SH-SY5Y (cell line): ENCODE data around the gene CNP.

ENCODE experiments used
- GATA2 ChIP-seq: IDR thresholded peaks from 2 replicates; pipeline ENCODE4 v1.6.1; 2011; ENCODE audit warnings: mild to moderate bottlenecking, low read depth, low read length
- GATA3 ChIP-seq: IDR thresholded peaks from 2 replicates; pipeline ENCODE4 v1.6.1; 2011; ENCODE audit warnings: low read depth, mild to moderate bottlenecking, low read length, moderate library complexity

DNA sequence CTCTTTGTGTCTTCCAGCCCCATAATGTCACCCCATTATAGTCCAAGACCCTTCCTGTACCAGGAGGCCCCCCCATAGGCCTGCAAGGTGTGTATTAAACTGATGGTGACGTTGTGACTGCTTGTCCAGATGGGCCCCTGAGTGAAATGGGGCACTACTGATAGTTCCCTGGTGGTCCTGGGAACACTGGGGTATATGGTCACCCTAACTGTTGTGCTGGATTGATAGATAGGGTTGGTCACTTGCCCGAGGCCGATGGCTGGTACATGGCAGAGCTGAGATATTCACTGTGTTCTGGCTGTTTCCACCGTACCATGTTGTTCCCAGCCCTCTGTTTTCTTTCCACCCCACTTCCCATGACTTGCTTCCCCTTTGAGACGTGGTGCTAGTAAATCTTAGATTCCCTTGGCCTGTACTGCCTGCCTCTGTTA lies 4.3 kb downstream of the CNP start:
- TF ChIP-seq GATA3 (no peak), GATA2 (no peak)
